ENCODE data around the gene CD300E. TPM values are rescaled to one million over a fixed set of nuclear protein-coding genes. Genes with fewer than 3 reads are reported as not detected.

Gene CD300E
- total RNA-seq, 1 experiment from 2014 or later: not detected

DNA sequence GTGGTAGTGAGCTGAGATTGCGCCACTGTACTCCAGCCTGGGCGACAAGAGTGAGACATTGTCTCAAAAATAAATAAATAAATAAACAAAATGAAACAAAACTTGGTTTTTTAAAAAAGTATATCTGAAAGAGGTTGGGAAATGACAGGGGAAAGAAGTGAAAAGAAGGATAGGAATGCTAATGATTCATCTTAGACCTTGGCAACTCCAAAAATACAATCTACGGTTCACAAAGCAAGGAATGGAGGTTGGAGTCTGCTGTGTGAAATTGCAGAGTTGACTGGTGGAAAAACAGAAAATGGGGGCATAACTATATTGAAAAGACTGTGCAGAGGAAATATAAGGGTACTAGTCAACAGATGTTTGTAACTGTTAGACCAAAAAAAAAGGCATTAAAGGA is 40.0 kb upstream of the CD300E start:
- TF ChIP-seq EZH2 (IDR thresholded peaks at IDR 0.05; ENCODE audit: borderline replicate concordance, low read depth, low read length, poor library complexity, severe bottlenecking): no peak
- TF ChIP-seq, protein P1, sequence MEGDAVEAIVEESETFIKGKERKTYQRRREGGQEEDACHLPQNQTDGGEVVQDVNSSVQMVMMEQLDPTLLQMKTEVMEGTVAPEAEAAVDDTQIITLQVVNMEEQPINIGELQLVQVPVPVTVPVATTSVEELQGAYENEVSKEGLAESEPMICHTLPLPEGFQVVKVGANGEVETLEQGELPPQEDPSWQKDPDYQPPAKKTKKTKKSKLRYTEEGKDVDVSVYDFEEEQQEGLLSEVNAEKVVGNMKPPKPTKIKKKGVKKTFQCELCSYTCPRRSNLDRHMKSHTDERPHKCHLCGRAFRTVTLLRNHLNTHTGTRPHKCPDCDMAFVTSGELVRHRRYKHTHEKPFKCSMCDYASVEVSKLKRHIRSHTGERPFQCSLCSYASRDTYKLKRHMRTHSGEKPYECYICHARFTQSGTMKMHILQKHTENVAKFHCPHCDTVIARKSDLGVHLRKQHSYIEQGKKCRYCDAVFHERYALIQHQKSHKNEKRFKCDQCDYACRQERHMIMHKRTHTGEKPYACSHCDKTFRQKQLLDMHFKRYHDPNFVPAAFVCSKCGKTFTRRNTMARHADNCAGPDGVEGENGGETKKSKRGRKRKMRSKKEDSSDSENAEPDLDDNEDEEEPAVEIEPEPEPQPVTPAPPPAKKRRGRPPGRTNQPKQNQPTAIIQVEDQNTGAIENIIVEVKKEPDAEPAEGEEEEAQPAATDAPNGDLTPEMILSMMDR (conservative IDR thresholded peaks at IDR 0.05; ENCODE audit: low read depth, low read length): no peak
- no peaks in the 10 kb centered on the region for H3K4me1 ChIP-seq (ENCODE audit: insufficient read depth, low read length, poor library complexity, severe bottlenecking)
- no peak overlapping the region for H3K27ac ChIP-seq (ENCODE audit: low read depth, low read length, poor library complexity, severe bottlenecking)
- POLR2A ChIA-PET (ENCODE audit: low non-redundant PET): no interaction called here
- H3K4me3 ChIP-seq (ENCODE audit: low read depth, low read length, poor library complexity, severe bottlenecking): no peak overlapping the region
- DNase-seq (ENCODE audit: low spot score): no peak
- no peaks in the 10 kb centered on the region for H3K36me3 ChIP-seq (ENCODE audit: insufficient read depth, low read length, poor library complexity, severe bottlenecking)
- H3K27me3 ChIP-seq (replicated peaks; ENCODE audit: insufficient read depth, low read depth, low read length, poor library complexity): peaks cover 78% of the 10 kb centered on the region
- BruUV-seq (replicated peaks): no TSS peak
- no peaks in the 10 kb centered on the region for H3K9me3 ChIP-seq (ENCODE audit: low read depth, low read length, poor library complexity, severe bottlenecking)
- intact Hi-C loops (cut with micrococcal nuclease; ENCODE audit: unreplicated experiment): no loop called here
- CTCF ChIA-PET: no interaction called here

- H3K27ac ChIP-seq (ENCODE audit: low read depth, low read length, poor library complexity, severe bottlenecking): no peak overlapping the region
- BruUV-seq (replicated peaks): no TSS peak
- intact Hi-C loops (cut with micrococcal nuclease; ENCODE audit: unreplicated experiment): loop anchor here (5.0 kb wide), 1 partner anchor 297 kb away; no protein-coding TSS in a partner anchor
Observed at GRCh38 chr17:74659889-74660288, 36.4 kb upstream of the CD300E start.

DNA sequence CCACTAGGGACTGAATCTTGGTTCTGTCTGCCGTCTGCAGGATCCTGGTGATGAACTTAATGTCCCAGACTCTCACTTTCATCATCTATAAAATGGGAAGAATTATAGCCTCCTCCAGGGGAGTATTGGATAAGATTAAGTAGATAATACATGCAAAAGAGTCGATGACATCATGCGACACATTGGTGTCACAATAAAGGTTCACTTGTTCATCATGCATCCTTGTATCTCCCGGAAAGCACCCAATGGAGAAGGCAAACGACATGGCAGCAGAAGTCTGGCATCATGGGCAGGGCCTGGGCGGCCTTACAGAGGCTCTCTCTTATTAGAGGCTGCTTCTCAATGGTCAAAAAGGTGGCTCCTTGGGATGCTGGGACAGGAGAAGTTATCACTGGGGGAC is 35.1 kb upstream of the CD300E start:
- intact Hi-C loops (cut with micrococcal nuclease; ENCODE audit: unreplicated experiment): loop anchor here (5.0 kb wide), 1 partner anchor 299 kb away; no protein-coding TSS in a partner anchor
- H3K4me3 ChIP-seq (ENCODE audit: low read depth, low read length, poor library complexity, severe bottlenecking): no peak overlapping the region
- H3K27me3 ChIP-seq (replicated peaks; ENCODE audit: insufficient read depth, low read depth, low read length, poor library complexity): peaks cover 52% of the 10 kb centered on the region
- H3K36me3 ChIP-seq (ENCODE audit: insufficient read depth, low read length, poor library complexity, severe bottlenecking): no peaks in the 10 kb centered on the region
- no peaks in the 10 kb centered on the region for H3K9me3 ChIP-seq (ENCODE audit: low read depth, low read length, poor library complexity, severe bottlenecking)
- TF ChIP-seq, protein P1 (conservative IDR thresholded peaks at IDR 0.05; ENCODE audit: low read depth, low read length): no peak
- TF ChIP-seq EZH2 (IDR thresholded peaks at IDR 0.05; ENCODE audit: borderline replicate concordance, low read depth, low read length, poor library complexity, severe bottlenecking): no peak
- DNase-seq (ENCODE audit: low spot score): peak; percentile 10
- POLR2A ChIA-PET (ENCODE audit: low non-redundant PET): no interaction called here
- no peaks in the 10 kb centered on the region for H3K4me1 ChIP-seq (ENCODE audit: insufficient read depth, low read length, poor library complexity, severe bottlenecking)
- CTCF ChIA-PET: interaction anchor here (1.5 to 2.8 kb wide), 2 partner anchors 79 to 207 kb away, joined by 4 to 19 read pairs; partner anchors contain the start of gene RAB37
- no TSS peak for BruUV-seq (replicated peaks)
- H3K27ac ChIP-seq (ENCODE audit: low read depth, low read length, poor library complexity, severe bottlenecking): no peak overlapping the region

More at GRCh38 chr17:74659889-74660288, 36.4 kb upstream of the CD300E start:
- ChIA-PET POLR2A (ENCODE audit: low non-redundant PET) (no interaction called here), CTCF (interaction anchor here (0.6 to 0.9 kb wide), 2 partner anchors 42 to 221 kb away, joined by 7 to 8 read pairs; no protein-coding TSS in a partner anchor)
- no peaks in the 10 kb centered on the region for H3K4me1 ChIP-seq (ENCODE audit: insufficient read depth, low read length, poor library complexity, severe bottlenecking)
- no peak for DNase-seq (ENCODE audit: low spot score)
- H3K4me3 ChIP-seq (ENCODE audit: low read depth, low read length, poor library complexity, severe bottlenecking): no peak overlapping the region
- H3K36me3 ChIP-seq (ENCODE audit: insufficient read depth, low read length, poor library complexity, severe bottlenecking): no peaks in the 10 kb centered on the region
- H3K27me3 ChIP-seq (replicated peaks; ENCODE audit: insufficient read depth, low read depth, low read length, poor library complexity): peaks cover 59% of the 10 kb centered on the region
- H3K9me3 ChIP-seq (ENCODE audit: low read depth, low read length, poor library complexity, severe bottlenecking): no peaks in the 10 kb centered on the region
- TF ChIP-seq, protein P1 (conservative IDR thresholded peaks at IDR 0.05; ENCODE audit: low read depth, low read length): no peak
- no peak for TF ChIP-seq EZH2 (IDR thresholded peaks at IDR 0.05; ENCODE audit: borderline replicate concordance, low read depth, low read length, poor library complexity, severe bottlenecking)

Measured in A673 (cell line).